ENCODE data around the gene MAPK7.

DNA sequence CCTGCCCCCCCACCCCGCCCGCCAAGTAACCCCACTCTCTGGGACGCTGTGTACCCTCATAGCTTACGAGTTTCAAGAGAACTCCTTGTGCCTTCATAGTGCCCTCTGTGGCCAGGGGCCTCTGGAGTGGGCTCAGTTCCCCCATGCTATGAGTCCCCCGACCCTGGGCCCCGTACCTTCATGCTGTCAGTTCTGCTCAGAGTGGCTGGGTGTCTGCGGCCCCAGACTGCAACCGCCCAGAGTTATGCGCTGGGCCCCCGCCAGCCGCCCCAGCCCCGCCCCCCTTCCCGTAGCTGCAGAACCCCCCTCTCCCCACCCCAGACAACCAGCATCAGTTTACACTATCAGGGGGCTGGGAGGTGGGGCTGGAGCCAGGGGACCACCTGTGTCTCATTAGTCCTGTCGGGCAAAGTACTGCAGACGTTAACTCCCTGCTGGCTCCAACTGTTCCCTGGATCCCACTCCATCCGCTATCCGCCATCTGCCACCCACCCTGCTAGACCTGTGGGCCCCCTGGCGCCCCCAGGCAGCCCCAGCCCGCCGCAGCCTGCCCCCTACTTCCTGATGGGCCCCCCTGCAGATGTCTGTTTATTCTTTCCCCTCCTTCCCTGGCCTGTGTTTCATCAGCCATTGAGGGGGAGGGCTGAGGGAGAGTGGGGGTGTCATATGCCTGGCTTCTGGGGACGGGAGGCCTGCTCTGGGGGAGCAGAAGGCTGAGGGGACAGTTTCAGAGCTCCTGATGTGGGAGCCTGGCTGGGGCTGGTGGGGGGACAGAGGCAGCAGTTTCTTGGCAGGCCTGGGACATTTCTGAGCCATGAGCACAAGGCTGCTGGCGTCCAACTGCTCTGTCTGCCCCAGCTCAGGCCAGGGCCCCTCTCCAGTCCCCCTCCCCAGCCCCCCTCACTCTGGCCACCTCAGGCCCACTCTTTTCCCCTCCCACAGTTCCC lies 8.9 kb downstream of the MAPK7 start, which contains the start of gene MFAP4:
- no peak for TF ChIP-seq ZNF350 (tag by site-specific recombination; IDR thresholded peaks at IDR 0.05)
- TF ChIP-seq ZNF426 (tag by site-specific recombination; IDR thresholded peaks at IDR 0.05), result no peak
- TF ChIP-seq MZF1 (tag by site-specific recombination; IDR thresholded peaks at IDR 0.05; ENCODE audit: borderline replicate concordance), result no peak
- TF ChIP-seq CTCF (tag by site-specific recombination; IDR thresholded peaks at IDR 0.05), result no peak
- peak; percentile 65; the same call in 1 of the 2 replicates for TF ChIP-seq ZBTB8A (tag by site-specific recombination; IDR thresholded peaks at IDR 0.05)
- no peak for TF ChIP-seq ZNF16 (tag by site-specific recombination; IDR thresholded peaks at IDR 0.05; ENCODE audit: low read depth)
- no peak for TF ChIP-seq ZNF560 (tag by site-specific recombination; IDR thresholded peaks at IDR 0.05; ENCODE audit: borderline replicate concordance)
- no peak for TF ChIP-seq ZNF776 (tag by site-specific recombination; IDR thresholded peaks at IDR 0.05; ENCODE audit: borderline replicate concordance)
- TF ChIP-seq, protein P1, sequence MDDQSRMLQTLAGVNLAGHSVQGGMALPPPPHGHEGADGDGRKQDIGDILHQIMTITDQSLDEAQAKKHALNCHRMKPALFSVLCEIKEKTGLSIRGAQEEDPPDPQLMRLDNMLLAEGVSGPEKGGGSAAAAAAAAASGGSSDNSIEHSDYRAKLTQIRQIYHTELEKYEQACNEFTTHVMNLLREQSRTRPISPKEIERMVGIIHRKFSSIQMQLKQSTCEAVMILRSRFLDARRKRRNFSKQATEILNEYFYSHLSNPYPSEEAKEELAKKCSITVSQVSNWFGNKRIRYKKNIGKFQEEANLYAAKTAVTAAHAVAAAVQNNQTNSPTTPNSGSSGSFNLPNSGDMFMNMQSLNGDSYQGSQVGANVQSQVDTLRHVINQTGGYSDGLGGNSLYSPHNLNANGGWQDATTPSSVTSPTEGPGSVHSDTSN (CRISPR knock-in tag; IDR thresholded peaks at IDR 0.05), result no peak
